ENCODE measurements around the gene PEAK3.

PEAK3 gene

DNA sequence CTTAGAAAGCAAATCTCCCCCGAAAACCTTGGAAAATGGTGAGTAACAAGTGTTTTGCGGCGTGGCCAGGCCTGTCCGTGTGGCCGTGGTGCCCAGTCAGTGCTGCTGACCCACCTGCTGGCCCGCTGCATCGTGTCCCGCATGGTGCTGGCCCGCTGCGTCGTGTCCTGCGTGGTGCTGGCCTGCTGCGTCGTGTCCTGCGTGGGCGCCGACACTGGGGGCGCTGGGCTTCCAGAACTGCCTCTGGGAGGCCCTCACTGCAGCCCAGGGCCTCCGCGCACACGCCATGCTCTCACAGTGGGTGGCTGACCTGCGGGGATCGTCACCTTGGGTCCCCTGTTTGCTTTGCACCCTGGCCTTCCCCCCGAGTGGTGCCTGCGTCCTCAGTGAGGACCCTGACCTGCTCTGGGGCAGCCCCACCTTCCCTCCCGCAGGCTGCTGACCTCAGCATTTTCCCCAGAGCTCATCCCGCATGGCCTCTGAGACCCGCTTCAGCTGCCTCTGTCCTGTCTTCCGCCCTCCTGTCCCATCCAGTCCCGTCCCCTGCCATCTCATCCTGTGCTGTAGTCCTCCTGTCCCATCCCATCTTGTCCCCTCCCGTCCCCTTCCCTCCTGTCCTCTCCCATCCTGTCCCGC lies 56.4 kb downstream of the PEAK3 start:
- H3K27ac ChIP-seq, result no peak overlapping the region
- no peak for TF ChIP-seq CTCF (conservative IDR thresholded peaks at IDR 0.05)

DNA sequence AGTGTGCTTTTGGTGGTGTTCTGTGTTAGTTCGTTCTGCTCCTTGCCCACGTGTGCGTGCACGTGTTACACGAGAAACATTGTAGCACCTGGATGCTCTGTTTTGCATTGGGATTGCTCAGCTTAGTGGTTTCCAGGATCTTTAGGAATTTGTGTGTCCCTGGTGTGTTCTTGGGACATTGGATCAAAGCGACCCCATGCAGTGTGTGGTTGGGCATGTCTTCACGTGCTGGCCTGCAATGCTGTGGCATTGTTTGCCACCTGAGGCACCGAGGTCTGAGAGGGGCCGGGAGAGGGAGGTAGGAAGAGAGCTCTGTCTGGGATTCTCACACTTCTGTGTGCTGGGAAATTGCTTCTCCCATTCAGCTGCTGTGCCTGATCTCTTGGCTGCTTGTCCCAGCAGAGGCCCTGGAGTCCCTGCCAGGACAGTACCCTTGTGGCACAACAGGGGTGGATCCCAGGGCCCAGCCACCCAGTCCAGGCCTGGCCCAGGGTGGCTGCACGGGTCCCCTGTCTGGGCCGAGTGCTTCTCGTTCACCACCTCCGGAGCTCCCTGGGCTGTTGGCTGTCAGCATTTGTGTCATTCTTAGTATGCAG lies 57.1 kb downstream of the PEAK3 start:
- no peak overlapping the region for H3K27ac ChIP-seq
- no peak for TF ChIP-seq CTCF (conservative IDR thresholded peaks at IDR 0.05)

Measured in VCaP (cell line).